Stimulated activated naive CD8-positive, alpha-beta T cell treated with anti-CD3 and anti-CD28 coated beads, Interleukin-15, Interleukin-2, amounts not matched to agents 100 U/mL and 50 U/mL, for 24 hours (primary cell): ENCODE data around the gene GMPR.

ENCODE experiments used
- ATAC-seq: fragments of 150-1000 bp; cut with Tn5 transposase; one replicate; pipeline ENCODE4 v1.10.0; 2021
- DNase-seq: peaks from one replicate; pipeline ENCODE4 v3.0.0; 2021

Gene GMPR

DNA sequence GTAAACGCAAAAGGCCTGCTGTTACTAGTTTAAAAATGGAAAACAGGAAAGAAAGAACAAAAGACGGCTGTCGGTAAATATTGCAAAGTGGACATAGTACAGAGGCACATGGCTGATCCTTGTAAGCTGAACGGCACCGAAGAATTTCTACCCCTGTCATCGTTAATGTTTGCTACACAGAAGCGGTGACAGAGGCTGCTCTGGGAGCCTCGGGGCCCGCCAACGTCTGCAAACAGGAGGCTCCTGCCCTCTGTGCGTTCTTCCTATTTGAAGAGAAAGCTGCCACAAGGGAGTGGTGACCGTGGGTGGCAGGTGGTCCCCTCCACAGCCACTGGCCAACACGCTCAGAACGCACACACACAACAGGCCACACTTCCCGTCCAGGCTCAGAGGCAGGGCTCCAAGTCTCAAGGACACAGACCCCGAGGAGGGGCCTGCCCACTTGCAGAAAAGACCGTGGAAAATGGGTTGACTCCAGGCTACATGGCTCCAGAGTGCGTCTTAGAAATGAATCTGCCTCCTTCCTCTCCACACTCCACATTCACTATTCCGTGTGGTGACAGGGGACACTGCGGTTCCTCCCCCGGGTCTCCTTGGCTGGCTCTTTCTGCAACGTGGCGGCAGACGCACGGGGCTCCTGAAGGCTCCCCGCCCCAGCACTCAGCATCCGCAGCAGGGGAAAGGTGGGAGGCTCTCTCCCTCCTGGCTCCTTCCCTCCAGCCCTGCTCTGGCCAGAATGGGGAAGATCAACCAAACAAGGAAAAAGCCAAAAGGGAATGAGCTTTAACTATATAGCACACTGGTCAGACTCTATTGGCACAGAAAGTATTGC is 64.5 kb downstream of the GMPR start:
- ATAC-seq = no peak
- no peak for DNase-seq

DNA sequence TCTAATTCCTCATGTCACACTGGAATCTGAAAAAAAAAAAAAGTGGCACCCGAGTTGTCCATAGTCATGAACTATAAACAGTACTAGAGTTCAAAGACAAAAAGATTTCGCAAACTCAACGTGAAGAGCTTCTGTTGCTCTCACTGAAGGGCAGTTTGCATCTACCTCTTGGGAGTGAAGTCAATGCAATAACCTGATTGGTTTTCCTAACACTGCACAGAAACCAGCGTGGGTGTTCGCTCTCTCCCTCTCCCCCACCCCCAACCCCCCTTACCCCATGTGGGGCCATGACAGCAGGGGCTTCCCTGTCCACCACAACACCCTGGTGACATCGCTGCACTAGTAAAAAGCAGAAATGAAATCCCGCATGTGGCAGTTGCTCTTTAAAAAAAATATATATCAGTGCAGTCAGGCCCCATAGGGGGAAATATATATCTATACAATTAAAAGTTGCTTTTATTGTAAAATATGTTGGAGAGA is 66.9 kb downstream of the GMPR start:
- DNase-seq (peak; percentile 35), ATAC-seq (peak; percentile 55)

DNA sequence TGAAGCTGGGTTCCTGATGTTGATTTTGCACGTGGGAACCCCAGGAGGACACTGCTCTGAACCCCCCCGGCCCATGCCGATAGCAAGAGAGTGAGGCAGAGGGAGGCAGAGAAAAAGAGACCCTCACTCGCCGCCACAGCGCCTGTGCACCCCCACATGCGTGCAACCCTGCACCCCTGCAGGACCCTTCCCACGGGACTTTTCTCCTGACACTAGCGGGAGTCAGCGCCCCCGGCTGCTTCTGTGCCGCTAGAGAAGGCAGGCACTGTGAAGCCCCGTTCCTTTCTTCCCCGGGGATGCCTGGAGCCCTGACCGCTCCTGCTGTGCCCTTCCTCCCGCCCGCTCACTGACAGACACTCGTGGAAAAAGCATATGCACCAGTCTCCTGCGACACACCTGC is 67.4 kb downstream of the GMPR start:
- DNase-seq (no peak), ATAC-seq (no peak)

DNA sequence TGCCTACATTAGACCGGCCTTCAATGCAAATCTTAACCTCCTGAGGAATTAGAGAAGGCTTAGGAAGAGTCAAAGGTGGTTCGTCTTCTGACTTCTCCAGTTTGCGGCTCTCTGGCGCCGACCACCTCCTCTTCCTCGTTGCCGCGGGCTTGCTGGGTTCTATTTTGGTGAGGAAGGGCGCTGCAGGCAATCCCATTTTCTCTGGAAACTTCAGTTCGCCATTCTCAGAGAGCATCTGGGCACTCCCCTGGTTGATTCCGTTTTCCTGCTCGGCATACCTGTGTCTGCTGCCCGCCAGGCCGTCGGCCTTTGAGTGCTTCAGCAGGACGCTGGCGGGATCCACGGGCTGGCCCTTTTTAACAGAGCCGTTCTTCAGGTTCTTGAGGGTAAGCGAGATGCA is 67.9 kb downstream of the GMPR start:
- DNase-seq (no peak), ATAC-seq (no peak)

DNA sequence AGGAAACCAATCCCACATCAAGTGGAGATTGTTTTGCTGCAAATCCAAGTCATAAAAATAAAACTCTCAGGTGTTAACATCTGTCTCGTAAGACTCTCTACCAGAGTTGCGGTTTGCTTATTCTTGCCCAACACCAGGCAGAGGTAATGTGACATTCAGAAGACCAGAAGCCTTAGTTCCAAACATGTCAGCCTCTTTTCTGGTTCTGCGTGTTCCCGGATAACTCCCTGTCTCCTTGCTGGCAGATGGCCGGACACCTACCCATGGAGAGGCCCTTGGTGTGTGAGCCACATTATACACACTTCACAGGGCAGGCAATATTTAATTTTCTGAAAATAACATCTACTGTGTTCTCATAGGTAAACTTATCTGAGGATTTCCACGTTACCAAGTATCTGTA is 73.4 kb downstream of the GMPR start:
- DNase-seq (no peak), ATAC-seq (no peak)

DNA sequence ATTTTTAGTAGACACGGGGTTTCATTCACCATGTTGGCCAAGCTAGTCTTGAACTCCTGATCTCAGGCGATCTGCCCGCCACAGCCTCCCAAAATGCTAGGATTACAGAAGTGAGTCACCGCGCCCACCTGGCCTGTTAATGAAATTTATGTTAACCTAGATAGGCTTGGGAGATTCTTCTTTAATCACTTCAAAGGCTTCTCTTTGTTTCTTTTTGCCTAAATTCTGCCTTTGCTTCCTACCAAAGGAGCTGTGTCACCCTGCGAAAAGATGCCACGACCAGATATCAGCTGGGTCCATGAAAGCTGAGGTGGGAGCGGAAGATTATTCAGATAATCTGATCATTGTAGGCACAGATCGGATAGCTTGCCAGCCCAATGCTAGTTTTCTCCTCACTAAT is 75.3 kb downstream of the GMPR start:
- no peak for ATAC-seq
- DNase-seq = no peak

DNA sequence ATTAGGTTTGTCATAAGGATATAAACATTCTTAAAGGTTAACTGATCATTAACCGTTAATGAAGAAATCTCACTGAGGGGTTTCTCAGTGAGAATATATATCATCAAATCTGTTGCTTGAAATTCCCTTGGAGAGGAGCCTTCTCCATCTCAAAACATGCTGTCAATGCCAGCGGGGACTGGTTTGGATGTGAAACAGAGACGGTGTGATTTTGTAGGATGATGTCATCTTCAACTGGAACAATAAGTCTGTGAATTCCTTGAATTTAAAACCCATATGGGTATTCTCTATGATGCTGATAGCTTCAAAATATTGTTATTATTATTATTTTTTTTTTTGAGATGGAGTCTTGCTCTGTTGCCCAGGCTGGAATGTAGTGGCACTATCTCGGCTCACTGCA is 75.9 kb downstream of the GMPR start:
- ATAC-seq (no peak), DNase-seq (no peak)

DNA sequence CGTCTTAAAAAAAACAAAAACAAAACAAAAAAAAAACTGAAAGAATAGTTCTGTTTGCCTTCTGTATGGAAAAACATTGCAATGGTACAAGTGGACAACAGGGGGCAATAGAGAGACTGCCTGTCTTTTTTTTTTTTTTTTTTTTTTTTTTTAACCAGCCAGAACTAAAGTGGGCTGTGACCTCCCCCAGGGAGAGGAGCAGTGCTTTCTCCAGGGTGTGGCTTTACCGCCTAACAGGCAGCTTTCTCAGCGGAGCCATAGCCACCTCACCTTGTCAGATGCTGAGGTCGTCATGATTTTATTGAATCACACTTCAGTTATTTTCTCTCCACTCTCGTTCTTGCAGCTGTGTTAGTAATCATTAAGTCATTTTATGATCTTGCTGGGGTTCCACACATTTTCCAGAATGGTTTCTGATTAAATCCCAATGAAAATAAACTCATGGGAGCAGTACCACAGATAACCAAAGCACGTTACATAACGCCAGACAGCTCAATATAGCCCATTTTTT is 78.4 kb downstream of the GMPR start:
- DNase-seq (no peak), ATAC-seq (peak; percentile 7)

DNA sequence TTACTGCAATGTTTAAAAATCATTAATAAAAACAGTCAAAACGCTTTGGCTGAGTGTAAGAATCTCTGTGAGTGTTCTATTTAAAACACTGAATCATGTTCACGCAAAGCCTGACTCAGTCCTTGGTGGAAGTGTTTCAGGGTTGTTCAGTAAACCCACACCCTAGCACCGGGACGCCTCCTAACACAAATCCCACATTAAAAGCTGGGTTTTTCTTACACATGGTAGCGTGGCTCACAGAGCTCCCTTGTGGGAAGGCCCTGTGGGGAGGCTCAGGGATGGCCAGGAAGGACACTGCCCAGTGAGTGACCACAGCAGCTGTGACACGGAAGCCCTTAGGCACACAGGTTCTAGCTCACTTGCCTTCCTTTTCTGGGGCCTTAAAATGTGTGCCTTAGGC is 80.2 kb downstream of the GMPR start:
- DNase-seq (peak; percentile 45), ATAC-seq (peak; percentile 14)

DNA sequence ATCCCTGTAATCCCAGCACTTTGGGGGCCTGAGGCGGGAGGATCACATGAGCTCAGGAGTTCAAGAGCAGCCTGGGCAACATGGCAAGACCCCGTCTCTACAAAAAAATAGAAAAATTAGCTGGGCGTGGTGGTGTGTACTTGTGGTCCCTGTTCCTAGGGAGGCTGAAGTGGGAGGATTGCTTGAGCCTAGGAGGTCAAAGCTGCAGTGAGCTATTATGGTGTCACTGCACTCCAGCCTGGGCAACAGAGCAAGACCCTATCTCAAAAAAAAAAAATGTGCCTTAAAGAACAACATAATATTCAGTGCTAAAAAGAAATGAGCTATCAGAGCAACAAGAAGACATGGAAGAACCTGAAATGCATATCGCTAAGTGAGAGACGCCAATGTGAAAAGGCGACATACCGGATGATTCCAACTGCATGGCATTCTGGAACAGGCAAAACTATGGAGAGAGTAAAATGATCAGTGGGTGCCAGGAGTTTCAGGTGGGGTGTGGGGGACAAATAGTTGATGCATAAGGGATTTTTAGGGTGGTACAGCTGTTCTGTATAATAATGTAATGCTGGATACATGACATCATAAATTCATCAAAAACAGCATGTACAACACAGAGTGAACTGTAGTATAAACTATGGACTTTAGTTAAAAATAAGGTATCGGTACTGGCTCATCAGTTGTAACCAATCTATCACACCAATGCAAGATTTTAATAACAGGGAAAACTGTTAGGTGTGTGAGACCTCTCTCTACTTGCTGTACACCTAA is 80.8 kb downstream of the GMPR start:
- DNase-seq (no peak), ATAC-seq (no peak)

DNA sequence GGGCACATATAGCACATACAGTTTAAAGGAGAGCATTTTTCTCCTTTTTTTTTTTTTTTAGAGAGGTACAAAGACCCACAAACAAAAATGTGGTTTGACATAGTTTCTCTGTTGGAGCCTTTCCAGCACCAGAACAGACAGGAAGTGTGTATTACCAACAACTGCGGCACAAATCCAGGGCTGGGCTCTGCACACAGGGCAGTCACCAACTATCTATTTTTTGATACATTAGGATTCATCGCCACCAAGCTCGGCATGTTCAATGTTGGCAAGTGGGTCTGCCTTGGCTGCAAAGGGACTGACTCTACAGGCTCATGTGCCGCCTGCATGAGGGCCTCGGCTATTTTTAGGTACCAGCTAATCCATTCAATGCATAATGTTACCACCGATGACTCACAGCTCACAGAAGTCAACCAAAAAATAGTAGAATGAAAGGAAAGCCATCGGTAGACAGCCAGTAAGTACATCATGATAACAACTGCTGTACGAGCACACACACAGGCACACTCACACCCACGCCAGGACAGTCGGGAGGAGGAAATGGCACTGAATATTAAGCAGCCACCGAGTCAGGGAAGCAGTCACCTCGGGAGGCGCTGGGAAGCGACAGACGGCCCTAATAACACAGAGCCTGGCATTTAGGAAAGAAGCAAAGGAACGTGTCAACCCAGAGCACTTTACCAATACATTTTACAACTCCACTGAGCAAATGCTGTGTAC is 81.6 kb downstream of the GMPR start:
- peak; percentile 66 for DNase-seq

DNA sequence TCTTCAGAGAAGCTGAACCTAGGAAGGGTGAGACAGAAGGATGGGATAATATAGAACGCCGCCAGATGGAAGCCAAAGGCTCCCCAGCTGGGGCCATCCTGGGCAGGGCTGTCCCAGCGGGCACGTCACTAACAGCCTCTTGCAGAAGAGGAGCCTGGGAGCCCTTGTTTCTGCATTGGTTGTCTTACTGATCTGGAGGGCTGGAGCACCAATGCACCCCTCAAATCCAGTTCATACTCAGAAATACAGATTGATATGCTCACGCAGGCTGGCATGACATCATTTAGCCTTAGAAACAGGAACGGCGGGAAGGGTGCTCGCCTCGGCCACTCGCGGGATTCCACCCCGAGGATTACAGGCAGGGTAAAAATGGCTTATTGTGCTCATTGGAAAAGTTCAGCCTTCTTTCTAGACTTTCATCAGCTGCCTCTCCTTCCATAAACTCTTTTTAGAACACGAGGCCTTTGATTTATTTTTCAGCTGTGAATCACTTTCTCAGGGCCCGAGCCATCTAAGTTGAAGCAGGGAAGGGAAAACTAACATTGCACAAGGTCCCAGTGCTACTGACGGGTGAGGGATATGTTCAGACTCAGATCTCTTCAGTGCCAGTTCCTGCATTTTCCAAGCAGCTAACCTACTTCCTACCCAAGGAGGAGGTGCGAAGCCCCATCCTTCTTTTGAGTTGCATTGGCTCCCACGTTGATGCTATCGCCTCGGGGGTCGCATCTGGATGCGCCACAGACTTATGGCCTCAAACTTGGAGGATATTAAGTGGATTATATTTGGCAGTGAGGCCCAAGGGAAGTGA is 82.3 kb downstream of the GMPR start:
- ATAC-seq (no peak), DNase-seq (no peak)

More for the DNA sequence above, 81.6 kb downstream of the GMPR start:
- peak; percentile 77 for ATAC-seq

DNA sequence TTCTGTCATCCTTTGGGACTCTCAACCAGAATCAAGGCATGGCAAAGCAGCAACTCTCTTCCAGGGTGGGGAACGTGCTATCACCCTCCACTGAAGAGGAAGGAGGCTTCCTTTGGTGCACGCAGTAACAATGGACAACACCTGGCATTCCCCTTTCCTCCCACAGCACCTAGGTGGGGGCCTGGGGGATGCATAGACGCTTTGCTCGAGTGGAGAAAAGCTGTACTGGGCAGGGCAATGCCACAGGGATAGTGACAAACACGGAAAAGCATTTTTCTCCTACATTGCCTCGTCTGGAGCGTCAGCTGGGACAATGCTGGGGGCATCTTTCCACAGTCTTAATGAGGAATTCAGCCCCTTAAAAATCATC is 82.9 kb downstream of the GMPR start:
- DNase-seq (no peak), ATAC-seq (no peak)

DNA sequence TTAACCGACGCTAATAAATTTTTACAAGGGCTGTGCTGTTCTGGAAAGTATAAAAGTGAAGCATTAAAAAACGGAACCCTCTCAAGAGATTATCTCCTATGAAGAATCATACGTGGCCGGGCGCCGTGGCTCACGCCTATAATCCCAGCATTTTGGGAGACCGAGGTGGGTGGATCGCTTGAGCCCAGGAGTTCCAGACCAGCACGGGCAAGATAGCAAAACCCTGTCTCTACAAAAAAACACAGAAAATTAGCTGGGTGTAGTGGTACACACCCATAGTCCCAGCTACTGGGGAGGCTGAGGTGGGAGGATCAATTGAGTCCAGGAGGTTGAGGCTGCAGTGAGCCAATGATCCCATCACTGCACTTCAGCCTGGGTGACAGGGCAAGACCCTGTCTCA is 83.4 kb downstream of the GMPR start:
- DNase-seq = no peak

DNA sequence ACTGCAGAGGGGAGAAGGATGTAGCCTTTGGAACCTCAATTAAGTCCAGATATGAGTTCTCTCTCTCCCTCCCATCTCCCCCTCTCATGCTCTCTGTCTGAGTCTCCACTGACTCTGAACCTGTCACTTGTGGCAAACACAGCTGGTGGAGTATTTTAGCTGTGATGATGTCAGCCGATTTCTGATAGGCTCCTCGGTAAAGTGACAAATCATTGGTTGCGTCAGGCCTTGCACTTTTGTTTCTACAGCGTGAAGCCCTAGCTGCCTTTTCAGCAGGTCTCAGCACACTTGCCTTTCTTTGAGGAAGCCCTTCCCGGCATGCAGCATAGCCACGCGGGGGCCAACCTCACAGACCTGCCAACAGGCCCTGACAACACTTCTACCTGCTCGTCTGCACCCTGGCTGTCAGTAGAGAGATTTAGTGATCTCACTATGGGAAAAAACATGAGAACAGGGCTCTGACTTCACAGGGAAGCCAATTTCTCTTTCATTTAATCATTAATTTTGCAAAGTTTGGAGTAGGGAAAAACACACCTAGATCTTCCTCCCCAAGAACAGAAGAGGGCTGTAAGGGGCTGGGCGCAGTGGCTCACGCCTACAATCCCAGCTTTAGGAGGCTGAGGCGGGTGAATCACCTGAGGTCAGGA is 84.4 kb downstream of the GMPR start:
- ATAC-seq = peak; percentile 82
- DNase-seq = peak; percentile 74

More for the DNA sequence above, 83.4 kb downstream of the GMPR start:
- ATAC-seq = no peak

DNA sequence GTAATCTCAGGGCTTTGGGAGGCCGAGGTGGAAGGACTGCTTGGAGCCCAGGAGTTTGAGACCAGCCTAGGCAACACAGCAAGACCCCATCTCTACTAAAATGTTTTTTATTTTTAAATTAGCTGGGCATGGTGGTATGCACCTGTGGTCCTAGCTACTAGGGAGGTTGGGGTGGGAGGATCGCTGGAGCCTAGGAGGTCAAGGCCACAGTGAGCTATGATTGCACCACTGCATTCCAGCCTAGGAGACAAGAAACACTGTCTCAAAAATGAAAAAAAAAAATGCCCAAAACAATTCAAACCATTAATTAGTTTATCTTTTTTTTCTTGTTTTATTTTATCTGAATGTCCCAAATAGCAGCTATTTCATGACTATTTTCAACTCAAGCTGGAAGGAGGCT is 85.8 kb downstream of the GMPR start:
- ATAC-seq (no peak), DNase-seq (no peak)

DNA sequence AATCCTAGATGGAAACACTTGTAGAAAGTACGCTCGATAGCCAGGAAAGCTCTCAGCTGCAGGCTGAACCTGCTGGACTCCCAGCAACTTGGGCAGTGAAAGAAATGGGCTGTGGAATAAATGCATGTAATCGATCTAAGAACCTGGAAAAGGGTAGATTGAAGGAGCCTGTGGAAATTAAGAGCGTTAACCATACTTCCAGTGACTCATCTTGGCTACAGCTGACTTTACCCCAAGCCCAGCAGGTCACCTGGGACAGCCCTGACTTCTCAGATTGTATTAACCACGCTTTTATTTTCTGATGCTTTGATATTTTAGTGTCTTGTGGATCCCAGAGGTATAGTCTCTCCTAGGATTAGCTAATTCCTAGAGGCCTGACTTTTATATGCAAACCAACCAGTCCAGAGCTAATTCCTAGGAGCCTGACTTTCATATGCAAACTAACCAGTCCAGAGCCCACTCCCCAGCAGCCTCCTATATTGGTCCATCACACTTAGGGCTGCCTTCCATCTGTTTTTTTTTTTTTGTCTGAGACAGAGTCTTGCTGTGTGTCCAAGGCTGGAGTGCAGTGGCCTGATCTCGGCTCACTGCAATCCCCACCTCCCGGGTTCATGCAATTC is 86.3 kb downstream of the GMPR start:
- DNase-seq (no peak), ATAC-seq (no peak)

DNA sequence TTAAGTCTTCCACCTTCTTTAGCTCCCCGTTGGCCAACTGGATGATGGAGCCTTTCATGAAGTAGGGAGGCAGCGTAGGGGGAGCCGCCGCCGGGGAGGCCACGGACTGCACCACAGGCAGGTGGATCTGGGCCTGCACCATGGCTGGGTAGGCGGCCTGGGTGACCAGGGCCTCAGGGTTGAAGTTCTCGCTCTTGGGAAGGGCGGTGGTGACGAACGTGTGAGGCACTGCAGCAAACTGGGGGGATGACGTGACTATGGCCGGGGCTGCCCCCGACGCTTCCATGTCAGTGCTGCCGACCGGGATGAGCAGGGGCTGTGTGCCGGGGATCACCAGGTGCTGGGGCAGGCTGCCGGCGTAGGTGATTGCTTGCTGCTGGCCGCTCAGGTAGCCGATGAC is 88.1 kb downstream of the GMPR start:
- no peak for ATAC-seq
- no peak for DNase-seq

DNA sequence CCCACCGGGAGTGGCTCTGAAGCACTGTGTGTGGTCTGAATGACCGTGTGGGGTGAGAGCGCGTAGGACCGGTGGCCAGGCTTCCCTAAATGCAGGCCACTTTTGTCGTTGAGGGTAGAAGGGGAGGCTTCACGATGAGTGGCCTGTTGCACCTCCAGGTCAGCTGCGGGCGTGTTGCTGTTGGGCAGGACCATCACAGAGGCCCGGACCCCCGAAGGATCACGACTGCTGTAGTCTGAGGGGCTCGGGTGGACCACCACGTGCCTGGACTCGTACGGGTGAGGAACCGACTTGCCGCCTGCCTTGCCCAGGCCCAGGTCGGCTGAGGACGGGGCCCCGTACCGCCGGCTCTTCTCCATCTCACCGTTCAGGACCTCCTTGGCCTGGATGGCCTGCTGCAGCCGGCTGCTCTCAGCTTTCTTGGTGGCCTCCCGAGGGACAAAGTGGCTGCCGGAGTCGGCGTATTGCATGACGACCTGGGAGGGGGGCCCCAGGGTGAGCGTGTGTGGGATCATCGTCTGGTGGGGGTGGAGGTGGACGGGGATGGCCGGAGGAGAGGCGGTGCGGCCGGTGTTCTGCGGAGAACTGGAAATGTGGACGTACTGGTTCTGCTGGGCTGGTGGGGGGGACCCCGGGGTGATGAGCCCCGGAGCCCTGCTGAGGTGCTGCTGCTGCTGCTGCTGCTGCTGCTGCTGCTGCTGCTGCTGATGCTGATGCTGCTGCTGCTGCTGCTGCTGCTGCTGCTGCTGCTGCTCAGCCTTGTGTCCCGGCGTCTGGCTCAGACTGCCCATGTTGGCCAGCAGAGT is 88.8 kb downstream of the GMPR start:
- no peak for DNase-seq
- ATAC-seq = no peak

DNA sequence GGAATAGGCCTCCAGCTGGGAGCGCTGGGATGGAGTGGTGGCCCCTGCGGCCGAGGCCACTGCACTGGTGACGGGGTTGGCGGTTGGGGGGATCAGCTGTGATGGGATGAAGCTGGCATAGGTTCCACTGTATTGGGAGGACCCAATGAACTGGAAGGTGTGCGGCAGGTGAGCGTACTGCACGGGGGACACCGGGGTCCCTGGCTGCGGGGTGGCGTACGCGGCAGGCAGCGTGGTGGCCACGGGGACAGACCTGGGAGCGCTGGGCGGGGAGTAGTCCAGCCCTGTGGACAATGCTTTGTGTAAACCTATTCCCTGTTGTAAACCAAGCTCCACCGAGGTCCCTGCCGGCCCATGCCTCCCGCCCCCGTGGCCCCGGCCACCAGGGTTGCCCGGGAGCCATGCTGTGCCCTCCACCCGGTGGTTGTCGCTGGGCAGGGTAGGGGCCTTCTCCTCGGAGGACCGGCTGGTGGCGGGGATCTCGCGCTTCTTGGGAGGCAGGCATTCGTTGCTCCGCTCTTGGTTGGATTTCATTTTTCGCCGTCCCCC is 89.5 kb downstream of the GMPR start:
- no peak for DNase-seq
- ATAC-seq = no peak
